ENCODE data around the gene INSC.
A peak's percentile ranks its signal among the peaks of the same experiment; 100 is the strongest.

INSC gene

DNA sequence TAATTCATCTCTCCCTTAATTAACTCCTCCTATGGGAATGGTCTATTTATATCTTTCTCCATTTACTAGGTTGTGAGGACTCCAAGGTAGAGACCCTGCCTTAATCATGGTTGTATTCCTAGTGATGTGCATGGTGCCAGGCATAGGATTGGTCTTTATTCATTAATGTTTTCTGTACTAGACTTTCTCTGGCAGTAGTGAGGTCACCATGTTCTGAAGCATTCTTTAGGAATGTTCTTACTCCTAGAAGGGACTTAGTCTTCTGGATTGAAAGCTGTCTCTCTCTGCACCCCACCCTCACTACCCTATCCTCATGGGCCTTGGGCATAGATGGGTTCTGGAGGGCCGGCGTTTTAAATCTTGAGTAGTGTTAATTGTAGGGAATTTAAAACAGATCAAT lies 10.6 kb upstream of the INSC start:
- H3K9me3 ChIP-seq (ENCODE audit: control insufficient read depth, insufficient read depth, low read depth, low read length): no peaks in the 10 kb centered on the region
- no peak overlapping the region for H3K27ac ChIP-seq (ENCODE audit: extremely low read depth, low read depth, low read length)
- ChIA-PET CTCF (interaction anchor here (0.8 to 3.6 kb wide), 5 partner anchors 9 to 196 kb away, joined by 3 to 24 read pairs (median 4); no protein-coding TSS in a partner anchor), POLR2A (no interaction called here)
- TF ChIP-seq, protein P1, sequence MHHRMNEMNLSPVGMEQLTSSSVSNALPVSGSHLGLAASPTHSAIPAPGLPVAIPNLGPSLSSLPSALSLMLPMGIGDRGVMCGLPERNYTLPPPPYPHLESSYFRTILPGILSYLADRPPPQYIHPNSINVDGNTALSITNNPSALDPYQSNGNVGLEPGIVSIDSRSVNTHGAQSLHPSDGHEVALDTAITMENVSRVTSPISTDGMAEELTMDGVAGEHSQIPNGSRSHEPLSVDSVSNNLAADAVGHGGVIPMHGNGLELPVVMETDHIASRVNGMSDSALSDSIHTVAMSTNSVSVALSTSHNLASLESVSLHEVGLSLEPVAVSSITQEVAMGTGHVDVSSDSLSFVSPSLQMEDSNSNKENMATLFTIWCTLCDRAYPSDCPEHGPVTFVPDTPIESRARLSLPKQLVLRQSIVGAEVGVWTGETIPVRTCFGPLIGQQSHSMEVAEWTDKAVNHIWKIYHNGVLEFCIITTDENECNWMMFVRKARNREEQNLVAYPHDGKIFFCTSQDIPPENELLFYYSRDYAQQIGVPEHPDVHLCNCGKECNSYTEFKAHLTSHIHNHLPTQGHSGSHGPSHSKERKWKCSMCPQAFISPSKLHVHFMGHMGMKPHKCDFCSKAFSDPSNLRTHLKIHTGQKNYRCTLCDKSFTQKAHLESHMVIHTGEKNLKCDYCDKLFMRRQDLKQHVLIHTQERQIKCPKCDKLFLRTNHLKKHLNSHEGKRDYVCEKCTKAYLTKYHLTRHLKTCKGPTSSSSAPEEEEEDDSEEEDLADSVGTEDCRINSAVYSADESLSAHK (tag by site-specific recombination; IDR thresholded peaks at IDR 0.05): no peak
- TF ChIP-seq KLF8 (tag by site-specific recombination; IDR thresholded peaks at IDR 0.05) (no peak), PRDM1 (tag by site-specific recombination; IDR thresholded peaks at IDR 0.05) (no peak), ZNF670 (tag by site-specific recombination; IDR thresholded peaks at IDR 0.05; ENCODE audit: low read depth) (no peak), ZNF555 (tag by site-specific recombination; conservative IDR thresholded peaks at IDR 0.05) (no peak), ZNF768 (tag by site-specific recombination; IDR thresholded peaks at IDR 0.05) (no peak)
- TF ChIP-seq, protein P2, sequence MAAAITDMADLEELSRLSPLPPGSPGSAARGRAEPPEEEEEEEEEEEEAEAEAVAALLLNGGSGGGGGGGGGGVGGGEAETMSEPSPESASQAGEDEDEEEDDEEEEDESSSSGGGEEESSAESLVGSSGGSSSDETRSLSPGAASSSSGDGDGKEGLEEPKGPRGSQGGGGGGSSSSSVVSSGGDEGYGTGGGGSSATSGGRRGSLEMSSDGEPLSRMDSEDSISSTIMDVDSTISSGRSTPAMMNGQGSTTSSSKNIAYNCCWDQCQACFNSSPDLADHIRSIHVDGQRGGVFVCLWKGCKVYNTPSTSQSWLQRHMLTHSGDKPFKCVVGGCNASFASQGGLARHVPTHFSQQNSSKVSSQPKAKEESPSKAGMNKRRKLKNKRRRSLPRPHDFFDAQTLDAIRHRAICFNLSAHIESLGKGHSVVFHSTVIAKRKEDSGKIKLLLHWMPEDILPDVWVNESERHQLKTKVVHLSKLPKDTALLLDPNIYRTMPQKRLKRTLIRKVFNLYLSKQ (tag by site-specific recombination; IDR thresholded peaks at IDR 0.05; ENCODE audit: borderline replicate concordance): no peak
- TF ChIP-seq, protein P3, sequence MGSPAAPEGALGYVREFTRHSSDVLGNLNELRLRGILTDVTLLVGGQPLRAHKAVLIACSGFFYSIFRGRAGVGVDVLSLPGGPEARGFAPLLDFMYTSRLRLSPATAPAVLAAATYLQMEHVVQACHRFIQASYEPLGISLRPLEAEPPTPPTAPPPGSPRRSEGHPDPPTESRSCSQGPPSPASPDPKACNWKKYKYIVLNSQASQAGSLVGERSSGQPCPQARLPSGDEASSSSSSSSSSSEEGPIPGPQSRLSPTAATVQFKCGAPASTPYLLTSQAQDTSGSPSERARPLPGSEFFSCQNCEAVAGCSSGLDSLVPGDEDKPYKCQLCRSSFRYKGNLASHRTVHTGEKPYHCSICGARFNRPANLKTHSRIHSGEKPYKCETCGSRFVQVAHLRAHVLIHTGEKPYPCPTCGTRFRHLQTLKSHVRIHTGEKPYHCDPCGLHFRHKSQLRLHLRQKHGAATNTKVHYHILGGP (tag by site-specific recombination; IDR thresholded peaks at IDR 0.05): no peak
- H3K4me3 ChIP-seq (ENCODE audit: low read depth, low read length): no peak overlapping the region
- no peaks in the 10 kb centered on the region for H3K36me3 ChIP-seq (ENCODE audit: control insufficient read depth in 2 of 2, insufficient read depth in 1 of 2, low read length in 2 of 2)
- no peaks in the 10 kb centered on the region for H3K4me1 ChIP-seq (ENCODE audit: control insufficient read depth, insufficient read depth, low read length)

DNA sequence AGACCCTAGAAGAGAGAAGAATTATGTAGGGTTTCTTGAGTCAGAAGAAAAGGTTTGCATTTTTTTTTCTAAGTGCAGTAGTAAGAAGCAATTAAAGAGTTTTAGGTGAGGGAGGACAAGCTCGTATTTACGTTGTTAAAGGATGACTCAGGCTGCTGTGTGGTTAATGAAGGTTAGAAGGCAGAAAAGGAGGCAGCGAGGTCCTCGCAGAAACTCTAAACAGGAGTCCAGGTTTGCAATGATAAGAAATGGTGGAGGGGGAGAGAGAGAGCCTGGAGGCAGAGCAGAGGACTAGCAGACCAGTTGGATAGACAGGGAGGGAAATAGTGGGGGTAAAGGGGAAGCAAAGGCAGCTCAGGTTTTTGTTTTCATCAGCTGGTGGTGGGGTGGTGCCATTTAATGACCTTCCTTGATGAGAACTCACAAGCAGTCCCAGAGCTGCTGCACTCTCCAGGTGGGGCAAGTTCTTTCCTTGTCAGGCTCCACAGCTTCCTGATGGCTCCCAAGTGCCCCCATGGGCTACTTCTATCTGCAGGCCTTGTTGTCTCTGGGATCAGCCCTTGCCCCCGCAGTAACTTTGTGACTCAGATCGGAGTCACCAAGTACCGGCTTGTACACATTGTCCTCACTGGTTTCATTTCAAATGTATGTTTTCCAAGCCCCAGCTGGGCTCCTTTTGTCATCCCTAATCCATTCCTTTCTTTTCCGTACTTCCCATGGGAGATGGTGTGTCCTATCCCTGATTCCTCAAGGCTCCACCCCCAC lies 8.3 kb upstream of the INSC start:
- Histone ChIP-seq H3K4me3 (ENCODE audit: low read depth, low read length) (no peak overlapping the region), H3K36me3 (ENCODE audit: control insufficient read depth in 2 of 2, insufficient read depth in 1 of 2, low read length in 2 of 2) (no peaks in the 10 kb centered on the region), H3K9me3 (ENCODE audit: control insufficient read depth, insufficient read depth, low read depth, low read length) (no peaks in the 10 kb centered on the region), H3K27ac (ENCODE audit: extremely low read depth, low read depth, low read length) (no peak overlapping the region), H3K4me1 (ENCODE audit: control insufficient read depth, insufficient read depth, low read length) (no peaks in the 10 kb centered on the region)
- TF ChIP-seq ZFP3 (tag by site-specific recombination; IDR thresholded peaks at IDR 0.05; ENCODE audit: low read depth) (no peak), SCRT2 (tag by site-specific recombination; IDR thresholded peaks at IDR 0.05) (no peak), ZSCAN30 (tag by site-specific recombination; IDR thresholded peaks at IDR 0.05) (no peak)
- TF ChIP-seq, protein P4, sequence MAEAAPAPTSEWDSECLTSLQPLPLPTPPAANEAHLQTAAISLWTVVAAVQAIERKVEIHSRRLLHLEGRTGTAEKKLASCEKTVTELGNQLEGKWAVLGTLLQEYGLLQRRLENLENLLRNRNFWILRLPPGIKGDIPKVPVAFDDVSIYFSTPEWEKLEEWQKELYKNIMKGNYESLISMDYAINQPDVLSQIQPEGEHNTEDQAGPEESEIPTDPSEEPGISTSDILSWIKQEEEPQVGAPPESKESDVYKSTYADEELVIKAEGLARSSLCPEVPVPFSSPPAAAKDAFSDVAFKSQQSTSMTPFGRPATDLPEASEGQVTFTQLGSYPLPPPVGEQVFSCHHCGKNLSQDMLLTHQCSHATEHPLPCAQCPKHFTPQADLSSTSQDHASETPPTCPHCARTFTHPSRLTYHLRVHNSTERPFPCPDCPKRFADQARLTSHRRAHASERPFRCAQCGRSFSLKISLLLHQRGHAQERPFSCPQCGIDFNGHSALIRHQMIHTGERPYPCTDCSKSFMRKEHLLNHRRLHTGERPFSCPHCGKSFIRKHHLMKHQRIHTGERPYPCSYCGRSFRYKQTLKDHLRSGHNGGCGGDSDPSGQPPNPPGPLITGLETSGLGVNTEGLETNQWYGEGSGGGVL (tag by site-specific recombination; IDR thresholded peaks at IDR 0.05): 0 out of 2 replicates have a peak, but pooled peaks have one; percentile 34
- TF ChIP-seq, protein P5, sequence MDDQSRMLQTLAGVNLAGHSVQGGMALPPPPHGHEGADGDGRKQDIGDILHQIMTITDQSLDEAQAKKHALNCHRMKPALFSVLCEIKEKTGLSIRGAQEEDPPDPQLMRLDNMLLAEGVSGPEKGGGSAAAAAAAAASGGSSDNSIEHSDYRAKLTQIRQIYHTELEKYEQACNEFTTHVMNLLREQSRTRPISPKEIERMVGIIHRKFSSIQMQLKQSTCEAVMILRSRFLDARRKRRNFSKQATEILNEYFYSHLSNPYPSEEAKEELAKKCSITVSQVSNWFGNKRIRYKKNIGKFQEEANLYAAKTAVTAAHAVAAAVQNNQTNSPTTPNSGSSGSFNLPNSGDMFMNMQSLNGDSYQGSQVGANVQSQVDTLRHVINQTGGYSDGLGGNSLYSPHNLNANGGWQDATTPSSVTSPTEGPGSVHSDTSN (CRISPR knock-in tag; IDR thresholded peaks at IDR 0.05): no peak
- ChIA-PET CTCF (interaction anchor here (0.8 to 1.8 kb wide), 4 partner anchors 13 to 198 kb away, joined by 3 to 8 read pairs (median 4); no protein-coding TSS in a partner anchor), POLR2A (no interaction called here)

Data from HEK293 (cell line).